CD4-positive, alpha-beta T cell treated with Interleukin-21 for 1 hour (primary cell): ENCODE data around the gene FBLL1.
"Not testable (repeated sequence)": the region's sequence is repeated elsewhere in the genome, so short reads cannot be mapped to it uniquely, and the experiment has no call there.

Experiments used
- DNase-seq: peaks from one replicate; pipeline ENCODE4 v3.0.0-alpha.2; 2020

Gene FBLL1

DNA sequence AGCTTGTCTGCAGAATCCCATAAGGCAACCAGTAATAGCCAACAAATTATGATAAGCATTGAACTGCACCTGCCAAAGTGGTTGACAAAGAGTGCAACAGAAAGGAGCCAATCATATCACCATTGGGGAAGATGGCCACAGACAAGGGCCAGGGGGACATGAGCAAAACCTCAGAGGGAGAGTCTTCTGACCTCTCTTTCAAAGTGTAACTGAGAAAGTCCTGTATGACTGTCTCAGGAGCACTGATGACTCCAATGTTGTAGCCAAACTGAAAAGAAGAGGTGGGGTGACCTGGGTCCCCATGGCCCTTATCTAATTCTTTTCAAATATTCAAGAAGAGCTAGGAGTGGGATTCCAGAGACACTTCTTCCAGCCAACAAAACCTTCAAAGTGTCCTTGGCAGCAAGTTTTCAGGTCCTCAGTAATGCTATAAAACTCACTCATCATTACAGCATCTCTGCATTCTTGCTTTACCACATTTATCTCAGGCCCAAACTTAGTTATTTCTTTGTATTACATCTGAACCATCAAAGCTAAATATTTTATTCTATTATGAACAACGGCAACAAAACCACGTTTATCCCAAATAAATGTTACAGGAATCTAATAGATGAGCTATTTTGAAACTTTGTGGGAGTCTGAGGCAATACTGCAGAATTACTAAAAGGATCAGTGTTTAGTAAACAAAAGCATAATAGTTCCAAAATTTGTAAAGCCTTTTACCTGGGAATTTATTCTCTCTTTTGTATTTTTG, 24.4 kb downstream of the FBLL1 start:
- no peak for DNase-seq

DNA sequence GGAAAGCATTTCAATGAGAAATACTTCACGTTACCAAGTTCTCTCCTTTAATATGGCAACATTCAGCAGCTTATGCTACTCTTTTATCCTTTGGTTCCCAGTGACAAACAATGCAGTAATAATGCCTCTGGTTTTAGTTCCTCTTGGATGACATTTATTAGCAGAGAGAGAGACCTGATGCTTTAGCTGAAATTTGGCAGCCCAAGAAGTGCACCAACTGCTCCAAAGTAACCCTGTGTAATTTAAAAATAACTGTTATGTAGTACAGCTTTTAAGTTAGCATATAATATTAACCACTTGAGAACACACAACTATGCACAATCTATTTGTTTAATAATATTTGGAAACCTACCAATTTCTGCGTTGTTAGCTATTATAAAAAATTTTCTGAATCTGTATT, 28.3 kb downstream of the FBLL1 start:
- no peak for DNase-seq

DNA sequence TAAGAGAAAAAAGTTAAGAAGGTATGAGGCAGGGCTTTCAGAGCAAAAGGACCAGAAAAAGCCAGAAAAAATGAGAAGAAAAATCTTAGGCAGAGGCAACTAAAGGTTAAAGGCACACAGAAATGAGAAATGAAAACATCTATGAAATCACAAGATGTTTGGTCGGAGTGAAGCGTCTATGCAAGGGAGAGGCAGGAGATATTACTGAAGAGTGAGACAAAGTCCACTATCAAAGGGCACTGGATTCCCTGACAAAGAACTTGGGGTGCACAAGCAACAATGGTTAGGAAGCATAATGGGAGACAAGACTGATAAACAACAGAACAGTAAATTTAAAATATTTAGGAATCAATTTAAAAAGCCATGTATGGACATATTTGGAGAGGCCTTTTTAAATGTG, 33.2 kb downstream of the FBLL1 start:
- DNase-seq = no peak

DNA sequence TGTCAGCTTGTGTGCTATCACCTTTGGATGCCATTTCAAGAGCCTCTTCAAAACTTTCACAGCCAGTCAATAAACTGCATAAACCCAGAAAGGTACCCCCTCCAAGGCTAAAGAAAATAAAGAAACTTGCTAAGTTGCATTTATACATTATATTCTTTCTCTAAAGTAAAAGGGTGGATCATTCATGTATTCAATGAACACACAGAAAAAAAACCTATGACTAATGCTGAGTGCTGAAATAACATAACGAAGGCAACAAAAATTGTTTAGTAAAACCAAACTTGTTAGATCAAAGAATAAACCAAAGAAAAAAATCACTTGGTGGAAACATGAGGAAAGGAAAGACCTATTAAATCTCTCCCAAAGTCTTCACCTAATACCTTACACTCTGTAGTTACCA, 34.9 kb downstream of the FBLL1 start:
- no peak for DNase-seq

DNA sequence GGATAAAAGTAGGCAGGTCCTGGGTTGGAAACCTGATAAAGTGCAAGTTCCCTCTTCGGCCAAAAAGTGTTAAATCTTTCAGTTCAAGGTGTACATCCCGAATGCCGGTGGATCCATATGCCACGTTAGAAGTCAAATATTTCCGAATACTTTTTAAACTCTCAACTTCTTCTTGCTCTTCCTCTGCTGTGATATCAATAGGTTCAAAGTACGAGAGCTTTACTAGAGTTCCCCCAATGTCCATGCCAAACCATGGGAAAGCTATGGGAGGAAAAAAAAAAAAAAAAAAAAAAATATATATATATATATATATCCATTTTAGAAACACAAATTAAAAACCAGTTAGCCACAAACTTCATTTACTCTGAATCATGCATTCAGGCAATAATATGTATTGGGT, 39.6 kb downstream of the FBLL1 start:
- no peak for DNase-seq

DNA sequence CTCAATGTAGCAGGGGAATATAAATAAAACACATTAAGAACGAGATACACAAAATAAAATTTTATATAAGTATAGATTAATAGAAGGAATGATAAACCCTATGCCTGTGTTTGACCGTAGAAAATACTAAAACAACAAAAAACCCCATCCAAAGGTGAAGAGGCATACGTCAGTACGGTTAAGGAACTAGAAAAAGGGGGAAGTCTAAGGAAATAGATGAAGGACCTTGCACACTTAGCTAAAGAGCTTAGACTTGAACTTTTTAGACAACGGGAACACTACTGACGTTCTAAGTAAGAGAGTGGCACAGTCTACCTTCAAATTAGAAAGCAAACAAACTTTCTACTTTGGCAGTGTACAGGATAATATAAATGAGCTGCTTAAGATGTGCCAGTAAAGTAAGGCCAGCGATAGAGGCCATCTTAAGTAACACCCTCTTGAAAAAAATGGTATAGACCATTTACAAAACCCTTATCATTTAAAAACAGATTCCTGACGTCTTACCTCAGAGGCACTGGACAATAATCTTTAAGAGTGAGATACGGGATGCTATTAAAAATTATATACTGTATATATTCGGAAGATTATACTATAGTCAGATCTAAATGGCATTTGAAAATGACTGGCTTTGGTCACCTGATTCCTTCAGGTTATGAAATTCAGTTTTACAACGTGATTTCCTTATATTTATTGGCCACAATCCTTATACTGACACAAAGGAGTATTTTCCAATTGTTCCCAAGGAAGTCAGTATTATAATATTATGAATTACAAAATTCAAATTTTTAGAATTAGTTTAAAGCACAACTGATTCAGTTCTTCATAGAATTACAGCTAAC, 41.6 kb downstream of the FBLL1 start:
- DNase-seq = no peak

DNA sequence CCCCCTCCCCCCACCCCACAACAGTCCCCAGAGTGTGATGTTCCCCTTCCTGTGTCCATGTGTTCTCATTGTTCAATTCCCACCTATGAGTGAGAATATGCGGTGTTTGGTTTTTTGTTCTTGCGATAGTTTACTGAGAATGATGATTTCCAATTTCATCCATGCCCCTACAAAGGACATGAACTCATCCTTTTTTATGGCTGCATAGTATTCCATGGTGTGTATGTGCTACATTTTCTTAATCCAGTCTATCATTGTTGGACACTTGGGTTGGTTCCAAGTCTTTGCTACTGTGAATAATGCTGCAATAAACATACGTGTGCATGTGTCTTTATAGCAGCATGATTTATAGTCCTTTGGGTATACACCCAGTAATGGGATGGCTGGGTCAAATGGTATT, 44.6 kb downstream of the FBLL1 start:
- DNase-seq = not testable (repeated sequence)

DNA sequence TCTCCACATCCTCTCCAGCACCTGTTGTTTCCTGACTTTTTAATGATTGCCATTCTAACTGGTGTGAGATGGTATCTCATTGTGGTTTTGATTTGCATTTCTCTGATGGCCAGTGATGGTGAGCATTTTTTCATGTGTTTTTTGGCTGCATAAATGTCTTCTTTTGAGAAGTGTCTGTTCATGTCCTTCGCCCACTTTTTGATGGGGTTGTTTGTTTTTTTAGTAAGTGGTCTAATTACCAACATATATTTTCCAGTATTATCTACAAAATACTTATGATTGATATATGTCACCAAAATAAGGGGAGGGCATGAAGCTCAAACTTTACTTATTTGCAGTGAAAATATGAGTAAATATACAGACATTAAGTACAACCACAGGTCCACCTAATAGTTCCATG, 45.1 kb downstream of the FBLL1 start:
- DNase-seq = not testable (repeated sequence)

DNA sequence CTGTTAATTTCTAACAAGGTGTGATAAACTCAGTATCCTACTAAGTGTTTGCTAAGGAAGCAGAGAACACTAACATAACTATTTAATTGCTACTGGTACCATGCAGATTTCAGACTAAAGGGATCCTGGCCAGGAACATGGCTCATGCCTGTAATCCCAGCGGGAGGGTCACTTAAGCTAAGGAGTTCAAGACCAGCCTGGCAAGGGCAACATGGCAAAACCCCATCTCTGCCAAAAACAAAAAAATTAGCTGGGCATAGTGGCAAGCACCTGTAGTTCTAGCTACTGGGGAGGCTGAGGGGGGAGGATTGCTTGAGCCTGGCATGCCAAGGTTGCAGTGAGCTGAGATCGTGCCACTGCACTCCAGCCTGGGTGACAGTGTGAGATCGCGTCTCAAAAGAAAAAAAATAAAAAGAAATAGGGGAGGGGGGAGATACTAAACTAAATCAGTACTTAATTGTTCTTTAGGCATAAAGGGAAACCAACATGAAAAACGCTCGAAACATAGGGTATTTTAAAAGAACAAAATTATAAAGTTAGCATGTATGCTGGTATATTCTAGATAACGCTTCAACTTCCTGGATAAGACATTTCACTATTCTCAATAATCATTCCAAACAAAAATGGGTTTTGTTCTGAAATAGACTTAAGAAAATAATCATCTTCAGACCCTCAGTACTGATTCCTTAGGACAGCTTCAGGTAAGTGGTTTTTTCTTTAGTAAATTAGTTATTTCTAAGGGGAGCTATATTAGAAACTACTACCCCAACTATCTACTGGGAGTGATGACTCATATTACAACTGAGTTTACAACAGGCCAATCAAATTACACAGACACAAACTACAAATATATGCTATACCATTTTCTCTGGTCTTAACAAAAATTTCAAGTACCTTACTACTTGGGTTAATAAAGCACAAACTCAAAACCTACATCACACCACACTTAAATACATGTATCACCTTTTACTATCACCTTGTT, 46.6 kb downstream of the FBLL1 start:
- DNase-seq = no peak

DNA sequence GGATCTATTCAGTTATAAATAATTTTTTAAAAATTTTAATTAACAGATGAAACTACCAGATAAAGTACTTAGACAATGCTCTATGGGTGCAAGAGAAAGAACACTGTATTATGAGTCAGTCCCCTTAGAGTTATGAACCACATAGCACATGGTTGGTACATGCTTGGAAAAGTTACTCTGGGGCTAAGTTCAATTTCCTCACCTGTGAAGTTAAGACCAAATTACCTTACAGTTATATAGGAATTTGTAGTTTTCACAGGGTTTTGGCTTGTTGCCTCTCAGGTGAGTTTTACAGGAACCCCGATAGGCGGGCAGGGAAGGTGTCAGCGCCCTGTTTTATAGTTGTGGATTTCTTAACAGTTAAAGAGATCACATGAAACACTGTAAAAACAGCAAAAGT, 48.9 kb downstream of the FBLL1 start:
- no peak for DNase-seq

DNA sequence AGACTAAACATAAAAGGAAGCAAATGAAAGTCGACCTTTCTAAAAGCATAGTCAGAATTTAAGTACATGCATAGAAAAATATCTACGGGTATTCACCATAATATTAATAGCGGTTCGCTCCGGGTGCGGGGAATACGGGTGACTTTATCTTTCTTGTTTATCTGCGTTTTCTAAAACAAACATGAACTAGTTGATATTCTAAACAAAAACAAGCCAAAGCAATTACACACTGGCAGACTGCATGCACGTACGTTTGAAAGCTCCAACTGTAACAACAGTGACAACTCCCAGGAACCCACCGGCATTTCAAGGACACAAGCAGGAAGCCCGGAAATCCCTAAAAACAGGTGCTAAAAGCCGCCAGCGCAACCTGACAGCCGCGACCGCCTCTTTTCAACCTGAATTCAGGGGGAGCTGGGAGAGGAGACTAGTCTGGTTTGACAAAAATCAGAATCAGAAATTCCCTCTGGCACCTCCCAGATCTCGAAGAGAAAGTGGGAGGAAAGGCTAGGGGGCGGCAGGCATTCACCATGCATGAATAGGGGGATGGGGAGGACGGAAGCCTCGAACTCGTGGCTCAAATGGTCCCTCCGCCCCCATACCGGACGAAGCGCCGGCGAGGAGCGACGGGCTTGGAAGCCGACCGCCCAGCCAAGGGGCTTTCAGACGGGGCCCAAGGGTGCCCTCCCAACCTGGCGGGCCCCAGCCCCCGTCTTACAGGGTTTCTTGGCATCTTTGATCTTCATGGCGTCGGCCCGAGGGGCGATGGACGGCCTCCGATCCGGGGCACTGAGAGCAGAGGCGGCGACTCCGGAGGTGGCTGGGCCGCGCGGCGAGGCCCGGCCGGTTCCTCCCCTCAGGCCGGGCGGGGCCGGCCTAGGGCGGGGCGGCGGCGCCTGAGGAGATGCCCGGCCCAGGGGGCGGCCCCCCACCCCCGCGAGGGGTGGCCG, 49.7 kb downstream of the FBLL1 start, which contains the start of gene PANK3:
TSS of gene PANK3 (minus strand) at position 831 of the 950 bp plus-strand sequence. CDS start at position 746, 85 bp downstream.
- no peak for DNase-seq

DNA sequence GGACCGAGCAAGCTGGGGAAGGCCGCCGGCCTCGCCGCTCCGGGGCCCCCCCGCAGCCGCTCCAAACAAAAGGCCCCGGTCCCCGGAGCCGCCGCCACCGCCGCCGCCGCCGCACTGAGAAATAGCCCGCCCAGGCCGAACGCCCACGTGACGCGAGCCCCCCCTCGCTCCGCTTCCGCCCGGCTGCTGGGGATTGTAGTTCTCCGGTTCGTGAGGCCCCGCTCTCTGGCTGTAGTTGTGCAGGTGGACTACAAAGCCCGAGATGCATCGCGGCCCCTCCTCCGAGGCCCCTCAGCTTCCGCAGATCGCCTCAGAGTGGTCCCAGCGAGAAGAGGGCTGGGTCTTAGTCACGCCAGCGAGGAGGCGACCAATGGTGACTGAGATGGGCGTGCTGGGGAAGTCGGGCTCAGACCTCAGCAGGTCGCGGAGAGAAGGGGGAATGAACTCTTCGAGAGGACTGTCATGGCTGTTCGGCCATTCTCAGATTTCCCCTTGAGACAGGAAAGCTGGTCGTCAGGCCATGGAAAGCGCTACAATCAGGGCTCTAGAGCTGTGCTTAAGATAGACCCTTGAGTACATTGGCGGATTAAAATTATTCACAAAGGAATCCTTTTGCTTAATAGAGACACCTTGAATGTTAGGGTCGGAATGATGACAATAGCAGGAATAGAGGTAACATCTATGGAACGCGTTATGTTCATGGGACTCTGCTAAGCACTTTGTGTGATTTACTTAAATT, 50.6 kb downstream of the FBLL1 start:
- peak; percentile 98 for DNase-seq

DNA sequence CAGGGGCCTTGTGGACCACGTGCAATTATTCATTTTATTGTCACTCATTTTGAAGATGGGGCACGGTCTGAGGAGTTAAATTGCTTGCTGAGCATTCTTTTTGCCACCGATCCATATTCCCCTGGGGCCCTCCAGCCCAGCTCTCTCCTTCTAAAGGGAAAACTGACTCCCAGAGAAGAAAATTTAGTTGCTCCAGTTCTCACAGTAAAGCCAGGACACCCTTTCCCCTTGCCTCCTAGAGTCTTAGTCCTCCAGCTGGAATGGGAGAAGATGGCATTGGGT, 51.1 kb downstream of the FBLL1 start:
- no peak for DNase-seq
